ENCODE measurements around the gene APOBEC3C. TPM values are rescaled to one million over a fixed set of nuclear protein-coding genes. Genes with fewer than 3 reads are reported as not detected.
"Not testable (repeated sequence)": the region's sequence is repeated elsewhere in the genome, so short reads cannot be mapped to it uniquely, and the experiment has no call there.

The APOBEC3C gene
- total and polyA plus RNA-seq, 9 donors = 7.0 to 88.9 (median 52.4) TPM

DNA sequence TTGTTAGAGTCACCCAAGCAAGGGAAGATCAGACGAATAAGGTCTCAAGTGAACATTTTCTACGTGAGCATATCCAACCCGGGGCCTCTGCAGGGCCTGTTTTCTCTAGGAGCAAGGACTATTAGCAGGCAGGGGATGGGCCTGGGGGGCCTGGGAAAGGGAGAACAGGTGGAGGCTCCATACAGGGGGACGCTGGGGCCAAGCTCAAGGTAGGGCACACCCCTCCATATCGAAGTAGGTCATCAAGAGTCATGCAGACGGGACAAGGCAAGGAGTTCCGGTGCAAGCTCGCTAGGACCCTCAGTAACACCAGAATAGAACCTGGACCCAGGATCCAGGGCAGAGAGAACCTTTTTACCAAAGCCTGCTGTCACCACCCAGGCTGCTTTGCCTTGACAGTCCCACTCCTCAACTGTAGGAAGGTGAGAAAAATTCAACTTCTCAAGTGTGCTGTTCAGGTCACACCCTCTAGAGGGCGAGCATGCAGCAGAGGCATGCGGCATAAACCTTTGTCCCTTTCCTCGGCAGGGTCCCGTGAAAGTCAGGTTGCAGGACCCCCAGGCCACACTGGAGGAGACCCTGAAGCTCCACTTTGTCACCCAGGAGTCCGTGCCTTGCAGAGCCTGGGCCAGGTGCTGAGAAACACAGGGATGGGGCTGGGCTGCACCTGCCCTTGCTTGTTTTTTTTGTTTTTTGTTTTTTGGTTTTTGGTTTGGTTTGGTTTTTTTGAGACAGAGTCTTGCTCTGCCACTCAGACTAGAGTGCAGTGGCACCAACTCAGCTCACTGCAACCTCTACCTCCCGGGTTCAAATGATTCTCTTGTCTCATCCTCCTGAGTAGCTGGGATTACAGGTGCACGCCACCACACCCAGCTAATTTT lies 40.5 kb upstream of the APOBEC3C start:
- DNase-seq = peak in 2 of 5 donors; percentile 23 to 38
- intact Hi-C loops (cut with DNase I) = no loop called here
- H3K36me3 ChIP-seq = no peaks in the 10 kb centered on the region
- H3K4me3 ChIP-seq = no peak overlapping the region
- 55% methylated on average over 15 of the region's 15 CpGs; no CpG with 5 or more reads in 1 of the 3 donors for WGBS, 3 donors
- H3K4me1 ChIP-seq (ENCODE audit: insufficient read depth) = no peaks in the 10 kb centered on the region
- H3K27me3 ChIP-seq = no peaks in the 10 kb centered on the region
- TF ChIP-seq, protein P1, sequence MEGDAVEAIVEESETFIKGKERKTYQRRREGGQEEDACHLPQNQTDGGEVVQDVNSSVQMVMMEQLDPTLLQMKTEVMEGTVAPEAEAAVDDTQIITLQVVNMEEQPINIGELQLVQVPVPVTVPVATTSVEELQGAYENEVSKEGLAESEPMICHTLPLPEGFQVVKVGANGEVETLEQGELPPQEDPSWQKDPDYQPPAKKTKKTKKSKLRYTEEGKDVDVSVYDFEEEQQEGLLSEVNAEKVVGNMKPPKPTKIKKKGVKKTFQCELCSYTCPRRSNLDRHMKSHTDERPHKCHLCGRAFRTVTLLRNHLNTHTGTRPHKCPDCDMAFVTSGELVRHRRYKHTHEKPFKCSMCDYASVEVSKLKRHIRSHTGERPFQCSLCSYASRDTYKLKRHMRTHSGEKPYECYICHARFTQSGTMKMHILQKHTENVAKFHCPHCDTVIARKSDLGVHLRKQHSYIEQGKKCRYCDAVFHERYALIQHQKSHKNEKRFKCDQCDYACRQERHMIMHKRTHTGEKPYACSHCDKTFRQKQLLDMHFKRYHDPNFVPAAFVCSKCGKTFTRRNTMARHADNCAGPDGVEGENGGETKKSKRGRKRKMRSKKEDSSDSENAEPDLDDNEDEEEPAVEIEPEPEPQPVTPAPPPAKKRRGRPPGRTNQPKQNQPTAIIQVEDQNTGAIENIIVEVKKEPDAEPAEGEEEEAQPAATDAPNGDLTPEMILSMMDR (IDR thresholded peaks at IDR 0.05) = peak in 1 of 3 donors; percentile 50
- no peak for TF ChIP-seq EP300 (IDR thresholded peaks at IDR 0.05)
- no peak overlapping the region for H3K27ac ChIP-seq
- no peaks in the 10 kb centered on the region for H3K9me3 ChIP-seq

DNA sequence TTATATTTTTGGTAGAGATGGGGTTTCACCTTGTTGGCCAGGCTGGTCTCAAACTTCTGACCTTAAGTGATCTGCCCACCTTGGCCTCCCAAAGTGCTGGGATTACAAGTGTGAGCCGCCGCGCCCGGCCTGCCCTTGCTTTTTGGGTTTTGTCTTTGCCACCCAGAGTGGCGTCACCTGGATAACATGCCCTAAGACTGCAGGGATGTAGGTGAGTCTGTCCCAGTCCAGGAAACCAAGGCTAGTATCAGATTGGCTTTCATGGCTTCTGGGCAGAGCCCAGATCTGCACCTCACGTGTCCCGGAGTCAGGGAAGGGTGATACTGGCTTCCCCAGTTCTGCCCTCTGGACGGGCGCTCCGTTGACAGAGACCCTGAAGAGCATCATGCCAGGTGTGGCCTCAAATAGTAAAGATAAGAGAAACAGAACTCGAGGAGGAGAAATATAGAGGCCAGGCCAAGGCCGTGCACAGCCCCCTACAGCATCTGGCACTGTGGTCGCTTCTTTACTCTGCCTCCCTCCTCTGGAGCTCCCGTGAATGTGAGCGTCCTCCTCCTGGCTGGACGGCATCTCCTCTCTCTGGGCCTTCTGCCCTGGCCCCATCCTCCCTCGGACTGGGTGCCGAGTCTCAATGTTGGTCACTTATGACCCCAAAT lies 39.8 kb upstream of the APOBEC3C start:
- no peaks in the 10 kb centered on the region for H3K9me3 ChIP-seq
- WGBS, 3 donors = 52 to 60% methylated on average over 18 of the region's 18 CpGs; no CpG with 5 or more reads in 1 of the 3 donors
- intact Hi-C loops (cut with DNase I) = no loop called here
- TF ChIP-seq POLR2A (IDR thresholded peaks at IDR 0.05) = no peak
- TF ChIP-seq, protein P1 (IDR thresholded peaks at IDR 0.05) = no peak
- TF ChIP-seq EP300 (IDR thresholded peaks at IDR 0.05) = no peak
- no peak overlapping the region for H3K27ac ChIP-seq
- no peaks in the 10 kb centered on the region for H3K27me3 ChIP-seq
- DNase-seq = no peak
- no peaks in the 10 kb centered on the region for H3K36me3 ChIP-seq
- H3K4me3 ChIP-seq = no peak overlapping the region
- H3K4me1 ChIP-seq (ENCODE audit: insufficient read depth) = no peaks in the 10 kb centered on the region

DNA sequence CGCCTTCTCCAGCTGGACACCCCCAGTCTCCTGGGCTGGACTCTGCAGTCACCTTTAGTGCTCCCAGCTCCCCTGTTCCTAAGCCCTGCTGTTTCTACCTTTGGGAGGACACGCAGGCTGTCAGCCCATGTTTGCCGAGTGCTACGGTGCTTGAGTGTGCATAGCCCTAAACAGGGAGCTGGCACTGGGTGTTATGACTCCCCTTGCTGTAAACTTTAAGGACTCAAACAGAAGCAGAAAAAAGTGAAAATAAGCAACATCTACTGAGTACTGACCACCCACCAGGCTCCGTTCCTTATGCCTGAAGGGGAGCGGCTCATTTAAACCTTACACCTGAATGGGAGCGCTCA lies 39.3 kb upstream of the APOBEC3C start:
- TF ChIP-seq, protein P1 (IDR thresholded peaks at IDR 0.05) = no peak
- TF ChIP-seq POLR2A (IDR thresholded peaks at IDR 0.05) = no peak
- no peak for TF ChIP-seq EP300 (IDR thresholded peaks at IDR 0.05)
- H3K36me3 ChIP-seq = no peaks in the 10 kb centered on the region
- intact Hi-C loops (cut with DNase I) = no loop called here
- H3K4me1 ChIP-seq (ENCODE audit: insufficient read depth) = no peaks in the 10 kb centered on the region
- no peak for DNase-seq
- H3K9me3 ChIP-seq = no peaks in the 10 kb centered on the region
- H3K27me3 ChIP-seq = no peaks in the 10 kb centered on the region
- 66 to 67% methylated on average over 7 of the region's 7 CpGs; no CpG with 5 or more reads in 1 of the 3 donors for WGBS, 3 donors
- no peak overlapping the region for H3K27ac ChIP-seq
- H3K4me3 ChIP-seq = no peak overlapping the region

DNA sequence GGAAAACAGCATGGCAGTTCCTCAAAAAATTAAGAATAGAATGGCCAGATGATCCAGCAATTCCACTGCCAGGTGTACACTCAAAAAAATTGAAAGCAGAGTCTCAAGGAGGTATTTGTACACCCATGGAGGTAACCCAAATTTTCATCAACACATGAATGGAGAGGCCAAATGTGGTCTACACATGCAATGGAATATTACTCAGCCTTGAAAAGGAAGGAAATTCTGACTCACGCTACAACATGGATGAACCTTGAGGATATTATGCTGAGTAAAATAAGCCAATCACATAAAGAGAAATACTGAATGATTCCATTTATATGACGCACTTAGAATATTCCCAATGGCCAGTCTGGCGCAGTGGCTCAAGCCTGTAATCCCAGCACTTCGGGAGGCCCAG lies 36.8 kb upstream of the APOBEC3C start:
- H3K36me3 ChIP-seq; H3K27me3 ChIP-seq; H3K4me1 ChIP-seq (ENCODE audit: insufficient read depth); H3K4me3 ChIP-seq; H3K9me3 ChIP-seq; H3K27ac ChIP-seq; intact Hi-C loops (cut with DNase I); DNase-seq: not testable (repeated sequence)
- 96 to 98% methylated on average over 4 of the region's 4 CpGs; no CpG with 5 or more reads in 1 of the 3 donors for WGBS, 3 donors

DNA sequence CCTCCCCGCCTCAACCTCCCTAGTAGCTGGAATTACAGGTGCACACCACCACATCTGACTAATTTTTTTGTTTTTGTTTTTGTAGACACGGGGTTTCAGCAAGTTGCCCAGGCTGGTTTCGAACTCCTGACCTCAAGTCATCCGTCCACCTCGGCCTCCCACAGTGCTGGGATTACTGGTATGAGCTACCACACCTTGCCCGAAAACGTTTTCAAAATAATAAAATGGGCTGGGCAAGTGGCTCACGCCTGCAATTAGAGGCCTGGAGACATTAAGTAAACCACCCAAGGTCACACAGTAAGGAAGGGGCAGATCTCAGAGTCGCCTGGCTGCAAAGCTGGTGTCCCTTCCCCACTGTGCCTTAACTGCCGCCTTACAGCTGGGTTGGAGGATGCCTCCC lies 33.5 kb upstream of the APOBEC3C start:
- H3K4me3 ChIP-seq; H3K27ac ChIP-seq; H3K27me3 ChIP-seq; H3K36me3 ChIP-seq; H3K4me1 ChIP-seq (ENCODE audit: insufficient read depth); H3K9me3 ChIP-seq; DNase-seq: not testable (repeated sequence)
- WGBS, 3 donors = 51 to 61% methylated on average over 10 of the region's 10 CpGs; no CpG with 5 or more reads in 1 of the 3 donors
- intact Hi-C loops (cut with DNase I) = loop anchor here in 1 of 4 donors (10.0 kb wide), 1 partner anchor 216 kb away; no protein-coding TSS in a partner anchor

Data from ovary (tissue), 9 donors.